Kasumi-1 (cell line): ENCODE data around the gene SLC39A11.
A peak's percentile ranks its signal among the peaks of the same experiment; 100 is the strongest.

Experiments
- DNase-seq, 2 experiments: peaks; one replicate each; lab custom pipeline; 2025; lab: John Stamatoyannopoulos, UW

The SLC39A11 gene

DNA sequence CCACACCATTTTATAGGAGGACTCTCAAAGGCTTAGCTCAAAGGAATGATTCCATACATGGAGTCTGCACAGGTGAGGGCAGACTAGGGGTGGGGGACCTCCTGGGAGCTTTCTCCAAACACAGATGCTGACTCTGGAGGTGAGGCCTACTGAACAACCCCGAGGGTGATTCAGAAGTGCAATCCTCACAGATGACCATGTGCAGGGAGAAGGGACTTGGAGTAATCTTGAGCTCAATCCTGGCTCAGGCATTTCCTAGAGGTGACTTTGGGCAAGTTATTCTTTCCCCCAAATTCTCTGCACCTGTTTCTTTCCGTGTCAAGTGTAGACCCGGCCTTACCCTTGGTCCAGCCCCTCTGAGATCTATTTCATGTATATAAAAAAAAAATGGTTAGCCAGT is 401.5 kb downstream of the SLC39A11 start:
- DNase-seq: no peak

DNA sequence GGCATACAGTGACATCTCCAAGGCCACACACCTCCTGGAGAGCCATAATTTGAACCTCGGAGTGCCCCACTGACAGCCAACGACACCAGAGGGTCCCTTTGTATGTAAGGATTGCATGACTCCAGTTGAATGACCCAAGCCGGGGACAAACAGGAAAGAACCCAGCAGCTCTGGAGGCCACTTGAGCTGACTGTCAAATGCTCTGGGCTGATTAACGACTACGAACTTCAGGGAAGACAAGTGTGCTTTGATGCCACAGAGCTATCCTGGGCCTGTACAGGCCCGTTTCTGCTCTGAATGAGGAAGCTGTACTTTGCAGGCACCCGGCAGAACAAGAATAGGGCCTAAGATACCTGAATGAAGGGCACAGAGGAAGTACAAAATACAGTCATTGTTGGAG is 404.6 kb downstream of the SLC39A11 start:
- no peak for DNase-seq

- no peak for DNase-seq
Observed at GRCh38 chr17:72684405-72685020, 408.0 kb downstream of the SLC39A11 start.

- no peak for DNase-seq
Observed at GRCh38 chr17:72683506-72684404, 408.7 kb downstream of the SLC39A11 start.

DNA sequence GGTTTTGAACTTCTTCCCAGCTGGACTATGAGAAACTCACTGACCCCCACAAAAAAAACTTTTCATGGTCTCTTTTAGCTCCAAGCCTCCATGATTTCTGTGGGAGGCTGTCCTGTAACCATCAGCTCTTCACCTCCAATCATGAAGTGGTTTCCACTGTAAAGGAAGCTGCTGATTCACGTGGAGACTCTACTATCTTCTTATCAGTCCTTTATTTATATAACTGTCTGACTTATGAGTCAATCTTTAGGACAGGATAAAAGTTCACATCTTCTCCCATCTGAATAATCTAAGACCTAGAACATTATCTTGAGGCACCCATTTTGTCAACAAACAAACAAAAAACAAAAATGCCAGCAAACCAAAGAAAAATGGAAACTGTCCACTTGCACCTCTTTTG is 409.9 kb downstream of the SLC39A11 start:
- no peak for DNase-seq

GRCh38 chr17:72681844-72682243 is 410.6 kb downstream of the SLC39A11 start:
- DNase-seq: no peak

DNA sequence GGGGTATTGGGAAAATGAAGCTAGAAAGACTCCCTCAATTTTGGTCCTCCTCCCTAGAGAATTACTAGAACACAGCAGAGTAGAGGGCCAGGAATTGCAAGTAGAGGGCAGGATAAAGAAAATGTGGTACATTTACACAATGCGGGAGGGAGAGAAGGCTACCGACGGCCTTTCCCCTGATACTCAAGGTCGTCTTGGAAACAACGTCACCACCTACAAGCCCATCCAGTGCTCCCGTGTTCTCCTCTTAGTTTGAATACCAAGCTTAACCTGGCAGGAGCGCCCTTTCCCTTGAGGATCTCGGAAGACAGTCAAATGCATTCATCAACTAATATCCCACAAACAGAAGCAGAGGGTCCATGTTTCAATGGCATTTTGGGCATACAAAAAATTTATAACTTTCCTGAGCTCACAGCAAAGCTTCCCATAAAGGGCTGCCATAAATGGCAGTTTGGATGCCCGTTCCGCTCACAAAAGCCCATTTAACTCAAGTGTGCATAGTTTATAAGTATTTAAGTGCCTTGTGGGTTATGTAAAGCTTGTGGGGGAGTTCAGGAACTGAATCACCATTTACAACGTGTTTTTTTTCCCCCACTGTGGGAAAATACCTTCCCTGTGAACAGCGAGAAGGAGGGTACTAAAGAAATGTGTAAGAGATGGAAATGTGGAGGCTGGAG is 414.6 kb downstream of the SLC39A11 start:
- DNase-seq: no peak

DNA sequence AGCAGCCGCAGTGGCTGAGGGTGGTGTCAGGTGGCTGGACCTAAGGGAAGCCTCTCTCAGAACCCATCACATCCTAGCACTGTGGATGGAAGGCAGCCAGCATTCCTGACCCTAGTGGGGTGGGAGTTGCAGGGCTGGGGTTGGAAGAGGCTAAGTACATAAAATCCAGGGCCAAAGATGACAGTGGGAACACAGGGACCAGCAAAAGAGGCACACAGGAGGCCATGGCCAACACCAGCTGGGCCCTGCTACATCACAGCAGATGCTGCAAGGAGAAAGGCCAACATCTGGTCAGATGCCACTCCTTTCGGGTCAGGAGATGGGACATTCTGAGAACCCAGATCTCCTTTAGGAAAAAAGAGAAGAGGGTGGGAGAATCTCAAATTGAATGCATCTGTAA is 415.4 kb downstream of the SLC39A11 start:
- no peak for DNase-seq

GRCh38 chr17:72672729-72673128 is 419.8 kb downstream of the SLC39A11 start:
- no peak for DNase-seq

GRCh38 chr17:72671016-72671415 is 421.5 kb downstream of the SLC39A11 start:
- peak; percentile 26 to 29 for DNase-seq

- DNase-seq: no peak
Observed at GRCh38 chr17:72667096-72668063, 425.1 kb downstream of the SLC39A11 start.

DNA sequence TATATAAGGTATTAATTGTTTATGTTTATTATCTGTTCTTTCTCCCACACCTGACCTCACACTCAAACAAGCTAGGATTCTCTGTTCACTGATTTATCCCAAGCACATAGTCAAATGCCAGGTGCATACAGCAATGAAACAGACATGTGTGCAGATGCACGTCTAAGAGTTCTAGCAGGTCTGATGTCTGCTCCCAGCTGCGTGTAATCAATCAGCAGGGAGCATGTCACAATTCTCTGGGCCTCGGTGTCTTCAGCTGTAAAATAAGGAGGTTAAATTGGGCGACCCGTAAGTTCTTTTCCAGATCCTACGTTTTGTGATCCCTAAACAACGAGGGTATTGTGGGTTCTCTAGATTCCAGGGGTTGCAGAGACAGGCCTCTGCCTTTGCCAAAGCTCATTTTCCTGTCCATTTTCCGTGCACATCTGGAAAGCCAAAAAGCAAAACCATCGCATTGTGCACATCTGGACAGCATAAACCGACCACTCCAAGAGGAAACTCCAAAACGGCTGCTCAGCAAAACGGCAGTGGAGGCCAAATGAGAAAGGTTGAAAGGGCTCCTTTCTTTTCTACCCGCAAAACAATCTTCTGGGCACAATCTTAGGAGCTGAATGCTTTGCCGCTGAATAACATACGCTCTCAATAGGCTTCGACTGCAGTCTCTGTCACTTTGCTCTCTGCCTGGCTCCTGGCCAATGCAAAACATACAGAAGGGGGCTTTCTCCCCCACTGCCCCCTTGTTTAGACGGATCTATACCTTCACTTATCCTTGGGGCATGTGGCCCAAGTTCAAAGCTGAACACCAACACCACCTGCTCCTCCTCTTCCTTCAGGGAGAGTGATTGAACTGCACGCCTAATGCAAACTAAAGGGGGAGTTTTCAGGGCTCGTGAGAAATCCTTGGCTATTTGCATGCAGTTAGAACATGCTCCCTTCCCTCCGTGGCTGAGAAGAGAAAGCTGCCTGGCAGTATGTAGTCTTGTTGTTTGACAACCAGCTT is 426.3 kb downstream of the SLC39A11 start:
- DNase-seq: no peak

GRCh38 chr17:72662827-72663190 is 429.7 kb downstream of the SLC39A11 start:
- DNase-seq: no peak

GRCh38 chr17:72661945-72662826 is 430.3 kb downstream of the SLC39A11 start:
- no peak for DNase-seq

DNA sequence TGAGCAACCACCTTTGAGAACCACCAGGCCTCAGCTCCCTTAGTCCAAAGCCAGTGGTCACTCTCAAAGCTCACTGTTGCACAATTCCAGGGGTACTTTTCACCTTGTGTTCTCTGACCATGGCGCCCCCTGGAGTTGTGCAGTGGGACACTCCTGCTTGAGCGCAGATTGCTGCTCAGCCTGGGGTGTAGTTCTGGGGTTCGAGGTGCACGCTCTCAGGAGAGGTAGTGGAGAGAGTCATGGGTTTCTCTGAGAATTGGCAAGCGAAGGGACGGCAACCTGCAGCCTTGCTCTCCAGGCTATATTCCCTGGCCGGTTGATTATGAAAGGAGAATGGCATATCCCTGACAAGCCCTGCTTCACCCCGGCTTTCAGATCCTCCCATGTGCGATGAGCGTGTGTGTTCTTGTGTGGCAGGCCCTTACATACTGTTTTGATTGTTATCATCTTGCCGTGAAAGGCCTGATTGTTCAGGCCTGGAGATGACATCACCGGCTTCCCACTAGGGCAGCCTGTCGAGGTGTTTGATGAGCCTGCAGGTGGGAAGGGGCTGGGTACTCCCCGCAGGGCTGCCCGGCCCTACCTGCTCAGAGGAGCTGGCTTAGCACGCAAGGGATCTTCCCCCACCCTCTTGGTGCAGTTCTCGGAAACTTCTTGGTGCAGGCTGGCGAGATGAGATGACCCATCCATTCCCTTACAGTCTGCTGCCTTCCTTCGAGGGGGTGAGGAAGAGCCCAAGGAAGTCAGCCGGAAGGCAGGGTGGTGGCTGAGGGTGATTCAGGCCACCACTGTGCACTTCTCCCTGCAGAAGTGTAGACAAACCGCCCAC is 431.2 kb downstream of the SLC39A11 start:
- DNase-seq: no peak

GRCh38 chr17:72660274-72661115 is 432.0 kb downstream of the SLC39A11 start:
- no peak for DNase-seq

GRCh38 chr17:72659811-72660210 is 432.7 kb downstream of the SLC39A11 start:
- no peak for DNase-seq

GRCh38 chr17:72658675-72659074 is 433.8 kb downstream of the SLC39A11 start:
- DNase-seq: no peak
